Prostate gland (tissue), 2 donors: ENCODE results near the gene PEX5.

Source experiments
- POLR2A ChIP-seq: fragments of 450-650 bp; IDR thresholded peaks from one replicate; pipeline ENCODE4 v1.6.1; 2016; ENCODE audit warnings: antibody characterized with exemption, mild to moderate bottlenecking
- POLR2AphosphoS5 ChIP-seq: sonication (generic); formaldehyde crosslinking; IDR thresholded peaks from one replicate; pipeline ENCODE4 v1.6.1; 2017; ENCODE audit warnings: antibody characterized with exemption
- TF ChIP-seq, protein P1 (sequence below), 4 experiments: fragments of 200-600 bp in 2 of 4; fragments of 450-650 bp in 2 of 4; sonication (generic) in 2 of 4; IDR thresholded peaks; 1 replicate in 3 of 4; 2 replicates in 1 of 4; pipeline ENCODE4 v1.5.1; 2016 to 2019; ENCODE audit warnings: antibody characterized with exemption in 4 of 4, mild to moderate bottlenecking in 2 of 4, moderate library complexity in 2 of 4

DNA sequence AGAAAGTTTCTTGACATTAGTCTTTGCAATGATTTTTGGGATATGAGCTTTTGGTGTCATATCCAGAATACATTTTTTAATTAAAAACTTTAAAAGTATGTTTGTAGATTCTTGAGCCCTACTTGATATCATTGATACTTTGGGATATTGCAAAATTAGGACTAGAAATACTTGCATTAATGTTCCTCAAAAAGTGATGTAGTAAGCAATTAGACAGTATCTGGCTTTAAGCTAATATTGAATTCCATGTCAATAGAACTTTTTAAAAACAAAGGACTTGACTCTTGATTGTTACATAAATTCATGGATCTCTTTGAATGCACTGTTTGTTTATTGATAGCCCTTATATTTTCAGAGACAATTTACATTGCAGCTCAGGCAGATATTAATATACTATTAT, 15.6 kb downstream of the PEX5 start:
- TF ChIP-seq, protein P1, sequence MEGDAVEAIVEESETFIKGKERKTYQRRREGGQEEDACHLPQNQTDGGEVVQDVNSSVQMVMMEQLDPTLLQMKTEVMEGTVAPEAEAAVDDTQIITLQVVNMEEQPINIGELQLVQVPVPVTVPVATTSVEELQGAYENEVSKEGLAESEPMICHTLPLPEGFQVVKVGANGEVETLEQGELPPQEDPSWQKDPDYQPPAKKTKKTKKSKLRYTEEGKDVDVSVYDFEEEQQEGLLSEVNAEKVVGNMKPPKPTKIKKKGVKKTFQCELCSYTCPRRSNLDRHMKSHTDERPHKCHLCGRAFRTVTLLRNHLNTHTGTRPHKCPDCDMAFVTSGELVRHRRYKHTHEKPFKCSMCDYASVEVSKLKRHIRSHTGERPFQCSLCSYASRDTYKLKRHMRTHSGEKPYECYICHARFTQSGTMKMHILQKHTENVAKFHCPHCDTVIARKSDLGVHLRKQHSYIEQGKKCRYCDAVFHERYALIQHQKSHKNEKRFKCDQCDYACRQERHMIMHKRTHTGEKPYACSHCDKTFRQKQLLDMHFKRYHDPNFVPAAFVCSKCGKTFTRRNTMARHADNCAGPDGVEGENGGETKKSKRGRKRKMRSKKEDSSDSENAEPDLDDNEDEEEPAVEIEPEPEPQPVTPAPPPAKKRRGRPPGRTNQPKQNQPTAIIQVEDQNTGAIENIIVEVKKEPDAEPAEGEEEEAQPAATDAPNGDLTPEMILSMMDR (IDR thresholded peaks at IDR 0.05), result no peak
- no peak for TF ChIP-seq POLR2A
- TF ChIP-seq POLR2AphosphoS5, result no peak
